BJ (cell line): Measurements from ENCODE around the gene BRICD5. TPM values are rescaled to one million over a fixed set of nuclear protein-coding genes. Genes with fewer than 3 reads are reported as not detected.

Source experiments
- CTCF ChIA-PET: fragments of 350-600 bp; formaldehyde crosslinking; extraction: SDS; loops from one replicate; lab custom pipeline; 2021; ENCODE audit warnings: antibody characterized with exemption, inconsistent platforms; lab: Yijun Ruan, JAX
- POLR2A ChIA-PET: fragments of 300-600 bp; sonication (Branson Sonifier 250); formaldehyde crosslinking; extraction: SDS; loops from one replicate; lab custom pipeline; 2021; ENCODE audit warnings: antibody characterized with exemption; lab: Charles Lee
- DNase-seq: peaks from one replicate; pipeline ENCODE4 v3.0.0-alpha.2; 2011; ENCODE audit warnings: low read depth
- H3K27me3 ChIP-seq: 2 replicates; pipeline ENCODE4 v1.6.0; 2011; ENCODE audit warnings: low read length; ENCODE audit not compliant: control insufficient read depth, insufficient read depth
- H3K36me3 ChIP-seq: 2 replicates; pipeline ENCODE4 v1.5.1; 2011; ENCODE audit warnings: low read length; ENCODE audit not compliant: control insufficient read depth, insufficient read depth
- H3K4me3 ChIP-seq: 2 replicates; pipeline ENCODE4 v1.5.1; 2011; ENCODE audit warnings: low read depth, mild to moderate bottlenecking, control low read depth, low read length
- CTCF ChIP-seq: IDR thresholded peaks from 2 replicates; pipeline ENCODE4 v1.5.1; 2011; ENCODE audit warnings: low read depth, mild to moderate bottlenecking, control low read depth, inconsistent platforms, low read length, moderate library complexity; ENCODE audit not compliant: insufficient read depth
- polyA plus RNA-seq: library from polyadenylated mRNA; depleted of rRNA; stranded (reverse); fragments of >200 nt; gene quantifications from 2 replicates; pipeline ENCODE4 v1.2.3, GENCODE V29; 2011

The BRICD5 gene
- polyA plus RNA-seq, 1 experiment = 1.5 TPM

- Histone ChIP-seq H3K27me3 (no peaks in the 10 kb centered on the region), H3K36me3 (peaks cover 30% of the 10 kb centered on the region), H3K4me3 (no peak within 1 kb of the TSS; the same call in 1 of the 2 replicates)
- DNase-seq = no peak
- POLR2A ChIA-PET = interaction anchor here (0.6 kb wide), 1 partner anchor 232 kb away, joined by 4 read pairs; no protein-coding TSS in a partner anchor
- CTCF ChIA-PET = no interaction called here
- no peak for TF ChIP-seq CTCF
Measured at GRCh38 chr16:2236337-2237101, 25.9 kb upstream of the BRICD5 start, which contains the start of gene DNASE1L2. DNASE1L2 (plus strand) TSS chr16:2236444; CDS start chr16:2236817, 373 bp downstream.

- ChIA-PET POLR2A (interaction anchor here (0.6 kb wide), 1 partner anchor 233 kb away, joined by 4 read pairs; no protein-coding TSS in a partner anchor), CTCF (no interaction called here)
- DNase-seq = no peak
- no peak for TF ChIP-seq CTCF
- Histone ChIP-seq H3K36me3 (peaks cover 33% of the 10 kb centered on the region), H3K27me3 (no peaks in the 10 kb centered on the region), H3K4me3 (no peak overlapping the region)
Measured at GRCh38 chr16:2235695-2236336, 25.2 kb upstream of the BRICD5 start.

GRCh38 chr16:2235234-2235651 lies 24.6 kb upstream of the BRICD5 start:
- Histone ChIP-seq H3K27me3 (no peaks in the 10 kb centered on the region), H3K36me3 (peaks cover 33% of the 10 kb centered on the region), H3K4me3 (no peak overlapping the region)
- ChIA-PET POLR2A (no interaction called here), CTCF (no interaction called here)
- DNase-seq = no peak
- no peak for TF ChIP-seq CTCF

GRCh38 chr16:2234813-2235170 lies 24.1 kb upstream of the BRICD5 start:
- ChIA-PET CTCF (no interaction called here), POLR2A (no interaction called here)
- DNase-seq = no peak
- peaks cover 33% of the 10 kb centered on the region for H3K36me3 ChIP-seq
- H3K27me3 ChIP-seq = no peaks in the 10 kb centered on the region
- no peak overlapping the region for H3K4me3 ChIP-seq
- no peak for TF ChIP-seq CTCF
